ENCODE measurements around the gene PRPF38A. TPM values are rescaled to one million over a fixed set of nuclear protein-coding genes. Genes with fewer than 3 reads are reported as not detected.
A peak's percentile ranks its signal among the peaks of the same experiment; 100 is the strongest.

Gene PRPF38A
- total RNA-seq, 1 experiment from 2014 or later = 62.4 TPM

GRCh38 chr1:52413410-52413989 lies 9.1 kb downstream of the PRPF38A start:
- Mint-ChIP-seq H3K27me3 (ENCODE audit: low read depth) (no peaks in the 10 kb centered on the region), H3K27ac (no peak overlapping the region), H3K4me1 (no peaks in the 10 kb centered on the region), H3K4me3 (no peak overlapping the region), H3K36me3 (peaks cover 75% of the 10 kb centered on the region), H3K9me3 (no peaks in the 10 kb centered on the region)
- ATAC-seq (no peak), DNase-seq (ENCODE audit: low spot score) (no peak)
- no peak for TF ChIP-seq TEAD1 (CRISPR knock-in tag; IDR thresholded peaks at IDR 0.05)
- no peak for TF ChIP-seq MAX (CRISPR knock-in tag; IDR thresholded peaks at IDR 0.05)
- TF ChIP-seq CREM (CRISPR knock-in tag; IDR thresholded peaks at IDR 0.05) = no peak
- no peak for TF ChIP-seq OVOL2 (CRISPR knock-in tag; IDR thresholded peaks at IDR 0.05; ENCODE audit: borderline replicate concordance)
- TF ChIP-seq NR1H2 (CRISPR knock-in tag; IDR thresholded peaks at IDR 0.05) = no peak
- no peak for TF ChIP-seq E2F4 (CRISPR knock-in tag; IDR thresholded peaks at IDR 0.05; ENCODE audit: borderline replicate concordance, low read depth)
- no peak for TF ChIP-seq GTF2I (CRISPR knock-in tag; conservative IDR thresholded peaks at IDR 0.05)
- no peak for TF ChIP-seq PREB (CRISPR knock-in tag; IDR thresholded peaks at IDR 0.05; ENCODE audit: borderline replicate concordance)
- peak; percentile 76; the same call in 1 of the 2 replicates for TF ChIP-seq ZNF121 (CRISPR knock-in tag; IDR thresholded peaks at IDR 0.05)
- CTCF ChIA-PET = no interaction called here
- POLR2A ChIA-PET = no interaction called here

GRCh38 chr1:52414942-52415341 lies 10.5 kb downstream of the PRPF38A start:
- ATAC-seq (no peak), DNase-seq (ENCODE audit: low spot score) (no peak)
- Mint-ChIP-seq H3K4me3 (no peak overlapping the region), H3K36me3 (peaks cover 76% of the 10 kb centered on the region), H3K27ac (no peak overlapping the region), H3K4me1 (no peaks in the 10 kb centered on the region), H3K27me3 (ENCODE audit: low read depth) (no peaks in the 10 kb centered on the region), H3K9me3 (no peaks in the 10 kb centered on the region)
- POLR2A ChIA-PET = no interaction called here
- CTCF ChIA-PET = no interaction called here
- TF ChIP-seq NR3C1 (CRISPR knock-in tag; conservative IDR thresholded peaks at IDR 0.05; ENCODE audit: low read depth) = no peak
- no peak for TF ChIP-seq ZNF671 (CRISPR knock-in tag; IDR thresholded peaks at IDR 0.05)
- no peak for TF ChIP-seq JUN (CRISPR knock-in tag; IDR thresholded peaks at IDR 0.05)
- TF ChIP-seq ELF4 (CRISPR knock-in tag; IDR thresholded peaks at IDR 0.05; ENCODE audit: low read depth) = no peak
- no peak for TF ChIP-seq ATF2 (CRISPR knock-in tag; IDR thresholded peaks at IDR 0.05; ENCODE audit: borderline replicate concordance, low read depth)
- TF ChIP-seq PREB (CRISPR knock-in tag; IDR thresholded peaks at IDR 0.05; ENCODE audit: borderline replicate concordance) = no peak
- TF ChIP-seq MXD4 (CRISPR knock-in tag; IDR thresholded peaks at IDR 0.05; ENCODE audit: borderline replicate concordance) = no peak
- no peak for TF ChIP-seq NFYB (CRISPR knock-in tag; conservative IDR thresholded peaks at IDR 0.05; ENCODE audit: low read depth)
- no peak for TF ChIP-seq USF1 (CRISPR knock-in tag; IDR thresholded peaks at IDR 0.05)
- no peak for TF ChIP-seq ERG (CRISPR knock-in tag; IDR thresholded peaks at IDR 0.05)
- TF ChIP-seq NR2C2 (CRISPR knock-in tag; IDR thresholded peaks at IDR 0.05) = no peak
- no peak for TF ChIP-seq E2F1 (CRISPR knock-in tag; IDR thresholded peaks at IDR 0.05)
- no peak for TF ChIP-seq SMAD4 (CRISPR knock-in tag; IDR thresholded peaks at IDR 0.05)
- TF ChIP-seq ZNF532 (CRISPR knock-in tag; IDR thresholded peaks at IDR 0.05; ENCODE audit: borderline replicate concordance) = no peak
